ENCODE data around the gene AFP. TPM values are rescaled to one million over a fixed set of nuclear protein-coding genes. Genes with fewer than 3 reads are reported as not detected.

The AFP gene
- total and polyA plus RNA-seq, 2 experiments from 2014 or later: 0.77 to 9.1 TPM

DNA sequence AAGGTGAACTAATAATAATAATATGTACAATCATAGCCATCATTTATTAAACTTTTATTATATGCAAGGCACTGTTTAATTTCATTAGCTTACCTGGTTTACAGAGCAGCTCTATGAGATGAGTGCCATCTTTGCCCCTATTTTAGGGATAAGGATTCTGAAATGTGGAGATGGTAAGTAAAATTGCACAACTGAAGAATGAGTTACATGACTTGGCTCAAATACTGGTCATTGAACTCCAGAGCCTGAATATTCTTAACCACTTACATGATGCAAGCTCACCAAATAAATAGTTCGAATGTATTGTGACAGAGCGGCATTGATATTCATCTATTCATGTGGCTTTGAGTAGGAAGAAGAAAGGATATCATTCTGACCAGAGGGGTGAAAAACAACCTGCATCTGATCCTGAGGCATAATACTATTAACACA, 20.2 kb upstream of the AFP start:
- Histone ChIP-seq H3K9me3 (ENCODE audit: low read depth) (no peaks in the 10 kb centered on the region), H3K4me1 (ENCODE audit: low read depth) (no peaks in the 10 kb centered on the region), H3K4me3 (no peak overlapping the region), H3K27ac (no peak overlapping the region), H3K36me3 (no peaks in the 10 kb centered on the region), H3K27me3 (no peaks in the 10 kb centered on the region)
- no peak for DNase-seq (ENCODE audit: low read depth in 1 of 2, low spot score in 1 of 2)
- TF ChIP-seq, protein P1, sequence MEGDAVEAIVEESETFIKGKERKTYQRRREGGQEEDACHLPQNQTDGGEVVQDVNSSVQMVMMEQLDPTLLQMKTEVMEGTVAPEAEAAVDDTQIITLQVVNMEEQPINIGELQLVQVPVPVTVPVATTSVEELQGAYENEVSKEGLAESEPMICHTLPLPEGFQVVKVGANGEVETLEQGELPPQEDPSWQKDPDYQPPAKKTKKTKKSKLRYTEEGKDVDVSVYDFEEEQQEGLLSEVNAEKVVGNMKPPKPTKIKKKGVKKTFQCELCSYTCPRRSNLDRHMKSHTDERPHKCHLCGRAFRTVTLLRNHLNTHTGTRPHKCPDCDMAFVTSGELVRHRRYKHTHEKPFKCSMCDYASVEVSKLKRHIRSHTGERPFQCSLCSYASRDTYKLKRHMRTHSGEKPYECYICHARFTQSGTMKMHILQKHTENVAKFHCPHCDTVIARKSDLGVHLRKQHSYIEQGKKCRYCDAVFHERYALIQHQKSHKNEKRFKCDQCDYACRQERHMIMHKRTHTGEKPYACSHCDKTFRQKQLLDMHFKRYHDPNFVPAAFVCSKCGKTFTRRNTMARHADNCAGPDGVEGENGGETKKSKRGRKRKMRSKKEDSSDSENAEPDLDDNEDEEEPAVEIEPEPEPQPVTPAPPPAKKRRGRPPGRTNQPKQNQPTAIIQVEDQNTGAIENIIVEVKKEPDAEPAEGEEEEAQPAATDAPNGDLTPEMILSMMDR (IDR thresholded peaks at IDR 0.05; ENCODE audit: low read depth, low read length): no peak

DNA sequence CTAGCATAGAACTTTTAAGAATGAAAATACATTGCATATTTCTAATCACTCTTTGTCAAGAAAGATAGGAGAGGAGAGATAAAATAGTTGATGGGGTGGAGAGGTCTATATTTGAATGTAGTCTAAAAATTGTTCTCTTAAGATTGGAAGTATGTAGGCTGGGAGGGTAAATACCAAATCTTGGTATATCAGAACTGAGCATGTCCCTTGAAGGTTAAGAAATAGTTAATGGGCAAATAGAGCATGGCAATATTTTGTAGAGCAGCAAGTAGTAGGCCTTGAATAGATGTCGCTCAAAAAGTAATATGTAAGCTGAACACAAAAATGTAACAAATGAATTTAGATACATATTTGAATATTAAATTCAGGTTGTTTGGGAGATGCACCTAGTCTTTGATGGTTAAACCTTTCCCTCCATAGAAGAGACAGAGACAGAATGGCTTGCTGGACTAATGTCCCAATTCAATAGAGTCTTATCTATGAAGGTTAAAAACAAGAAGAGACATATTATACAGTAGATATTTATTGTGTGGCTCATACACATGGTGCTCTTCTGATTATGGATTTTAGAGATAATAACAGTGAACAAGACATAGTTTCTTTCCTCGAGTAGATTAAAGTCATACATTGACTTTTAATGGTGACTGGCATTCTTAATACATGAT, 19.5 kb upstream of the AFP start:
- DNase-seq (ENCODE audit: low read depth in 1 of 2, low spot score in 1 of 2): no peak
- H3K9me3 ChIP-seq (ENCODE audit: low read depth): no peaks in the 10 kb centered on the region
- no peaks in the 10 kb centered on the region for H3K27me3 ChIP-seq
- no peak overlapping the region for H3K27ac ChIP-seq
- H3K4me1 ChIP-seq (ENCODE audit: low read depth): no peaks in the 10 kb centered on the region
- no peak overlapping the region for H3K4me3 ChIP-seq
- H3K36me3 ChIP-seq: no peaks in the 10 kb centered on the region
- TF ChIP-seq, protein P1 (IDR thresholded peaks at IDR 0.05; ENCODE audit: low read depth, low read length): no peak

GRCh38 chr4:73417342-73417741, 18.7 kb upstream of the AFP start:
- Histone ChIP-seq H3K27me3 (no peaks in the 10 kb centered on the region), H3K4me1 (ENCODE audit: low read depth) (no peaks in the 10 kb centered on the region), H3K9me3 (ENCODE audit: low read depth) (no peaks in the 10 kb centered on the region), H3K36me3 (no peaks in the 10 kb centered on the region), H3K27ac (no peak overlapping the region), H3K4me3 (no peak overlapping the region)
- TF ChIP-seq, protein P1 (IDR thresholded peaks at IDR 0.05; ENCODE audit: low read depth, low read length): no peak
- no peak for DNase-seq (ENCODE audit: low read depth in 1 of 2, low spot score in 1 of 2)

GRCh38 chr4:73417973-73418372, 18.0 kb upstream of the AFP start:
- Histone ChIP-seq H3K27me3 (no peaks in the 10 kb centered on the region), H3K36me3 (no peaks in the 10 kb centered on the region), H3K9me3 (ENCODE audit: low read depth) (no peaks in the 10 kb centered on the region), H3K4me3 (no peak overlapping the region), H3K27ac (no peak overlapping the region), H3K4me1 (ENCODE audit: low read depth) (no peaks in the 10 kb centered on the region)
- DNase-seq (ENCODE audit: low read depth in 1 of 2, low spot score in 1 of 2): peak; percentile 22 to 50
- TF ChIP-seq, protein P1 (IDR thresholded peaks at IDR 0.05; ENCODE audit: low read depth, low read length): no peak

GRCh38 chr4:73418677-73419076, 17.3 kb upstream of the AFP start:
- H3K27ac ChIP-seq: no peak overlapping the region
- TF ChIP-seq, protein P1 (IDR thresholded peaks at IDR 0.05; ENCODE audit: low read depth, low read length): no peak
- H3K4me1 ChIP-seq (ENCODE audit: low read depth): no peaks in the 10 kb centered on the region
- no peaks in the 10 kb centered on the region for H3K36me3 ChIP-seq
- no peaks in the 10 kb centered on the region for H3K9me3 ChIP-seq (ENCODE audit: low read depth)
- no peaks in the 10 kb centered on the region for H3K27me3 ChIP-seq
- no peak for DNase-seq (ENCODE audit: low read depth in 1 of 2, low spot score in 1 of 2)
- no peak overlapping the region for H3K4me3 ChIP-seq
